Neuronal stem cell (in vitro differentiated cells): ENCODE data around the gene PPIH.
"Not testable (repeated sequence)": the region's sequence is repeated elsewhere in the genome, so short reads cannot be mapped to it uniquely, and the experiment has no call there.

Source experiments
- DNase-seq: peaks from one replicate; pipeline ENCODE4 v3.0.0-alpha.2; 2013; ENCODE audit warnings: low spot score
- H2AFZ ChIP-seq: one replicate; pipeline ENCODE4 v1.6.1; 2013; ENCODE audit warnings: mild to moderate bottlenecking, low read length, inconsistent platforms
- H2AK5ac ChIP-seq: 2 replicates; pipeline ENCODE4 v1.6.1; 2013; ENCODE audit warnings: low read depth, mild to moderate bottlenecking, inconsistent platforms, low read length, moderate library complexity, mixed read lengths
- H2BK120ac ChIP-seq: 2 replicates; pipeline ENCODE4 v1.6.1; 2013; ENCODE audit warnings: low read depth, mild to moderate bottlenecking, inconsistent platforms, low read length, moderate library complexity, mixed read lengths
- H2BK12ac ChIP-seq: one replicate; pipeline ENCODE4 v1.6.1; 2013; ENCODE audit warnings: low read length, inconsistent platforms
- H2BK15ac ChIP-seq: 2 replicates; pipeline ENCODE4 v1.6.1; 2013; ENCODE audit warnings: mild to moderate bottlenecking, low read length, inconsistent platforms, mixed read lengths
- H2BK5ac ChIP-seq: one replicate; pipeline ENCODE4 v1.6.1; 2013; ENCODE audit warnings: inconsistent platforms, mild to moderate bottlenecking, low read length, moderate library complexity
- H3K14ac ChIP-seq: one replicate; pipeline ENCODE4 v1.6.1; 2013; ENCODE audit warnings: low read length, inconsistent platforms
- H3K18ac ChIP-seq: 2 replicates; pipeline ENCODE4 v1.6.1; 2013; ENCODE audit warnings: low read length, inconsistent platforms
- H3K23ac ChIP-seq: 2 replicates; pipeline ENCODE4 v1.6.1; 2013; ENCODE audit warnings: low read depth, mild to moderate bottlenecking, mixed read lengths, low read length, inconsistent platforms; ENCODE audit not compliant: poor library complexity
- H3K27ac ChIP-seq: replicated peaks from 3 replicates; pipeline ENCODE4 v1.5.1; 2013; ENCODE audit warnings: low read length, inconsistent platforms
- H3K27me3 ChIP-seq, 3 experiments: 2 replicates each; pipeline ENCODE4 v1.6.1; 2013; ENCODE audit warnings: low read length in 3 of 3, mild to moderate bottlenecking in 2 of 3, inconsistent platforms in 1 of 3, low read depth in 1 of 3, mixed read lengths in 1 of 3, moderate library complexity in 1 of 3; ENCODE audit not compliant: control insufficient read depth in 3 of 3, insufficient read depth in 3 of 3
- H3K36me3 ChIP-seq, 2 donors: replicated peaks in 1 of 2; 2 replicates each; pipeline ENCODE4 v1.6.1; 2013; ENCODE audit warnings: low read length in 2 of 2; ENCODE audit not compliant: control insufficient read depth in 2 of 2, insufficient read depth in 2 of 2
- H3K4ac ChIP-seq: 2 replicates; pipeline ENCODE4 v1.6.1; 2013; ENCODE audit warnings: inconsistent platforms, mild to moderate bottlenecking, low read length, moderate library complexity
- H3K4me1 ChIP-seq, 2 donors: 1 replicate in 1 of 2; 2 replicates in 1 of 2; pipeline ENCODE4 v1.6.1; 2013; ENCODE audit warnings: low read length in 2 of 2, low read depth in 1 of 2; ENCODE audit not compliant: control insufficient read depth in 2 of 2, insufficient read depth in 1 of 2
- H3K4me2 ChIP-seq: one replicate; pipeline ENCODE4 v1.6.1; 2013; ENCODE audit warnings: mild to moderate bottlenecking, low read length, inconsistent platforms; ENCODE audit not compliant: insufficient read depth, poor library complexity, severe bottlenecking
- H3K4me3 ChIP-seq, 2 donors: 2 replicates each; pipeline ENCODE4 v1.5.1; 2013; ENCODE audit warnings: low read length in 2 of 2, mild to moderate bottlenecking in 2 of 2, inconsistent platforms in 1 of 2, moderate library complexity in 1 of 2
- H3K79me1 ChIP-seq: one replicate; pipeline ENCODE4 v1.6.1; 2013; ENCODE audit warnings: low read depth, mild to moderate bottlenecking, inconsistent platforms, low read length, moderate library complexity
- H3K9ac ChIP-seq: one replicate; pipeline ENCODE4 v1.6.1; 2013; ENCODE audit warnings: mild to moderate bottlenecking, low read depth, low read length, inconsistent platforms; ENCODE audit not compliant: poor library complexity
- H3K9me3 ChIP-seq, 2 donors: replicated peaks in 1 of 2; 2 replicates each; pipeline versions ENCODE3 to v1.6.1; 2013; ENCODE audit warnings: low read length in 2 of 2, mild to moderate bottlenecking in 2 of 2, inconsistent platforms in 1 of 2, low read depth in 1 of 2, mixed read lengths in 1 of 2, moderate library complexity in 1 of 2; ENCODE audit not compliant: control insufficient read depth in 2 of 2, insufficient read depth in 1 of 2
- H4K8ac ChIP-seq: one replicate; pipeline ENCODE4 v1.6.1; 2013; ENCODE audit warnings: low read depth, mild to moderate bottlenecking, inconsistent platforms, low read length, moderate library complexity
- H4K91ac ChIP-seq: one replicate; pipeline ENCODE4 v1.6.1; 2013; ENCODE audit warnings: low read length, low read depth, mild to moderate bottlenecking, inconsistent platforms; ENCODE audit not compliant: poor library complexity
- WGBS, 2 donors: extraction: QIAGEN DNeasy Blood & Tissue Kit; methylation state at CpG; one replicate each; pipeline ENCODE4 v1.1.7; 2013; ENCODE audit warnings: missing lambda C conversion rate in 2 of 2, mixed read lengths in 1 of 2; ENCODE audit not compliant: insufficient read length in 2 of 2, insufficient replicate concordance in 1 of 2; ENCODE audit errors: extremely low coverage in 2 of 2; 5-methylcytosine and 5-hydroxymethylcytosine counted together

The PPIH gene

GRCh38 chr1:42621180-42621579 is 37.0 kb upstream of the PPIH start:
- not testable (repeated sequence) for DNase-seq, H3K4ac ChIP-seq, H3K4me2 ChIP-seq

GRCh38 chr1:42627205-42627604 is 31.0 kb upstream of the PPIH start:
- H3K18ac ChIP-seq = not testable (repeated sequence)

More at GRCh38 chr1:42621180-42621579, 37.0 kb upstream of the PPIH start:
- not testable (repeated sequence) for H2AK5ac ChIP-seq, H2BK15ac ChIP-seq, H3K36me3 ChIP-seq, H3K27ac ChIP-seq, H3K79me1 ChIP-seq, H3K4me3 ChIP-seq, H2BK120ac ChIP-seq, H4K8ac ChIP-seq, H3K9ac ChIP-seq, H3K27me3 ChIP-seq, H2BK5ac ChIP-seq, H3K18ac ChIP-seq, H4K91ac ChIP-seq, H2BK12ac ChIP-seq, H3K14ac ChIP-seq, H3K23ac ChIP-seq, H3K4me1 ChIP-seq, H3K9me3 ChIP-seq, H2AFZ ChIP-seq
- WGBS, 2 donors = no CpG with 5 or more reads among the region's 4 CpGs

GRCh38 chr1:42639116-42639515 is 19.1 kb upstream of the PPIH start:
- Histone ChIP-seq H3K79me1 (no peaks in the 10 kb centered on the region), H2BK120ac (no peak overlapping the region), H3K36me3 (no peaks in the 10 kb centered on the region), H3K18ac (no peak overlapping the region), H3K14ac (no peak overlapping the region), H2BK5ac (no peak overlapping the region), H3K4ac (no peak overlapping the region), H2AFZ (no peak overlapping the region), H2BK12ac (no peak overlapping the region), H2AK5ac (no peak overlapping the region), H3K4me1 (no peaks in the 10 kb centered on the region), H3K4me2 (no peak overlapping the region), H3K27me3 (no peaks in the 10 kb centered on the region), H3K9me3 (no peaks in the 10 kb centered on the region), H2BK15ac (no peak overlapping the region), H3K23ac (no peak overlapping the region), H4K8ac (no peak overlapping the region), H3K9ac (no peak overlapping the region), H4K91ac (no peak overlapping the region), H3K4me3 (no peak overlapping the region), H3K27ac (no peak overlapping the region)
- no peak for DNase-seq

More at GRCh38 chr1:42627205-42627604, 31.0 kb upstream of the PPIH start:
- not testable (repeated sequence) for H3K4me2 ChIP-seq, H3K9ac ChIP-seq, H2AK5ac ChIP-seq, H2BK5ac ChIP-seq, H3K4me3 ChIP-seq, H2BK12ac ChIP-seq, H2BK120ac ChIP-seq, H3K9me3 ChIP-seq, H3K36me3 ChIP-seq, H2BK15ac ChIP-seq, H3K23ac ChIP-seq, DNase-seq, H4K91ac ChIP-seq, H3K4me1 ChIP-seq, H3K27ac ChIP-seq, H4K8ac ChIP-seq, H3K27me3 ChIP-seq, H3K14ac ChIP-seq, H2AFZ ChIP-seq, H3K4ac ChIP-seq, H3K79me1 ChIP-seq
- no CpG with 5 or more reads among the region's 3 CpGs for WGBS, 2 donors

- Histone ChIP-seq H2BK120ac (no peak overlapping the region), H3K18ac (no peak overlapping the region), H3K4me2 (no peak overlapping the region), H2BK15ac (no peak overlapping the region), H3K27me3 (no peaks in the 10 kb centered on the region), H3K27ac (no peak overlapping the region), H2BK5ac (no peak overlapping the region), H3K9ac (no peak overlapping the region), H4K91ac (no peak overlapping the region), H3K23ac (no peak overlapping the region), H4K8ac (no peak overlapping the region), H2BK12ac (no peak overlapping the region), H2AFZ (no peak overlapping the region), H3K36me3 (no peaks in the 10 kb centered on the region), H3K79me1 (no peaks in the 10 kb centered on the region), H2AK5ac (no peak overlapping the region), H3K4me3 (no peak overlapping the region), H3K9me3 (no peaks in the 10 kb centered on the region), H3K4ac (no peak overlapping the region), H3K4me1 (no peaks in the 10 kb centered on the region), H3K14ac (no peak overlapping the region)
- no CpG with 5 or more reads among the region's 2 CpGs for WGBS, 2 donors
- DNase-seq = no peak
These were observed 12.2 kb upstream of the PPIH start for GRCh38 chr1:42646056-42646455.
